SIG-M5 treated with dmso at 0.1 percent for 504 hours (cell line): ENCODE data around the gene OSBPL10.

Experiments used
- DNase-seq: peaks from one replicate; lab custom pipeline; 2025; ENCODE audit not compliant: unreplicated experiment; lab: John Stamatoyannopoulos, UW

The OSBPL10 gene

GRCh38 chr3:31924610-31925270 is 56.3 kb downstream of the OSBPL10 start:
- DNase-seq, result no peak

- DNase-seq, result no peak
Measured at GRCh38 chr3:31922962-31923361, 58.1 kb downstream of the OSBPL10 start.

DNA sequence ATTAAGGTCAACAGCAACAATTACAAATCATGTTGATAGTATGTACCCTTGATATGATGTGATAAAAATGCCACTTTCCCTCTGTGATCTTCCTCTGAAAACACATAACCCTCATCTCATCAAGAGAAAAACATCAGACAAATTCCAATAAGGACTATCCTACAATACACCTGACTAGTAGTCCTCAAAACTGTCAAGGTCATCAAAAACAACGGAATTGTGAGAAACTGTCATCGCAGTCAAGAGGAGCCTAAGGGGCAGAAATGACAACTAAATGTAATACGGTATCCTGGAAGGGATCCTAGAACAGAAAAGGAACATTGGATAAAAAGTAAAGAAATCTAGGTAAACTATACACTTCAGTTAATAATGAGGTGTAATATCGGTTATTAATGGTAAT is 59.2 kb downstream of the OSBPL10 start:
- no peak for DNase-seq

GRCh38 chr3:31920310-31920709 is 60.8 kb downstream of the OSBPL10 start:
- no peak for DNase-seq

DNA sequence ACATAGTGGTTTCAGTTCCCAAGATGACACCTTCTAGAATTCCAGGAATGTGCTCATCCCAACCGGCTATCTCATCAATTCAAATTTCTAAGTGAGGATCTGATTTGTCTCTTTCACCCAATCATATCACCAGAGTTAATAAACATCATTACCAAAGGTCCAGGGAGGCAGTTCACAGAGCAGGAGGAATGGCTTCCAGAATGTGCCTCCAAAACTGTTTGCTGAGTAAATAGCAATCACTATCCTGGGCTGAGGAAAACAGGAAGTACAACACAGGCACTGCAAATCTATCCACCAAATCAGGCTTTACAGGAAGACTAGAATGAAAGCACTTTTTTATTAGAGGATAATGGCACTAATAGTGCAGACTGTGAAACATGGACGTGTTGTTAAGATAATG is 61.5 kb downstream of the OSBPL10 start:
- peak; percentile 4 for DNase-seq

- DNase-seq, result no peak
Measured at GRCh38 chr3:31918179-31919150, 62.6 kb downstream of the OSBPL10 start.

DNA sequence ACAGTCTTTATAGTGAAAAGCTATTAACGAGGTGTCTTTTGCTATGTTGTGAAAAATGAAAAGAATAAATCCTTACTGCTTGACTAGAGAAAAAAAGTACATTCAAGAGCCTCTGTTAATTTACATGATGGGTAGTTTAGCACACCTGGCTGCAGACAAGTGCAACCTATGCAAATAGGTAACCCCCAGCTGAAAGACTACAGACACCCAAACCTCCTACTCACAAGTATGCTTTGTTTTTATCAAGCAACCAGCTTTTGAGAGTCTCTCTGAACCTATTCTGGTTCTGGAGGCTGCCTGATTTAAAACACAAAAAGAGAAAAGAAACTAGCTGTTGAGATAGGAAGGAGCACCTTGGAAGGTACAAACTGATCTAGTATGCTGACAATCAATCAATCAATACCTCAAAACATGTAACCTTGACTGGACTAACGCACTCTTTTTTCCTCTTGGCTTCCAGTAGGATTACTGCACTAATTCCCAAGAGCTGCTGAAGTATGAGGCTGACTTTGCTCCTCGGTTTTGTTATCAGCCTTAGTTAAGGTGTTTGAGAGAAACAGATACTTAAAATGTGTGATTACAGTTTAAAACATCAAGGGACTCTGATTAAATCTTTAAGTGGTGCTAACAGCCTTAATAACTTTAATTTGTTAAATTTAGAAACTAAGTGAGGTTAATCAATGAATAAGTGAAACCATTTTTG is 63.6 kb downstream of the OSBPL10 start:
- no peak for DNase-seq

DNA sequence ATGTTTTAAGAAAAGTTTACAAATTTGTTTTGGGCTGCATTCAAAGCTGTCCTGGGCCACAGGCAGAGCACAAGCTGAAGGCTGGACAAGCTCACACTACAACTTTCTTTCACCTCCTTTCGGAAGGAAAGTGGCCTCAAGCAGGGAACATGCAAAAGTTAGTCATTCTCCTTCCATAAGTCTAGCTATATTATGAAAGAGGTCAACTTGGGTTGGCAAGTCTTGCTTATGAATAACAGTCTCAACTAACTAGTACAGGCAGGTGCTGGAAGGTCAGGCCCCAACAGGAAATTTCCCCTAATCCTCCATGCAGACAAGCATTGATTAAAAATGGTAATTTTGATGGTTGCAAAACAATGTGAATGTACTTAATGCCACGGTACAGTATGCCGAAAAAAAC is 69.4 kb downstream of the OSBPL10 start:
- DNase-seq, result no peak

DNA sequence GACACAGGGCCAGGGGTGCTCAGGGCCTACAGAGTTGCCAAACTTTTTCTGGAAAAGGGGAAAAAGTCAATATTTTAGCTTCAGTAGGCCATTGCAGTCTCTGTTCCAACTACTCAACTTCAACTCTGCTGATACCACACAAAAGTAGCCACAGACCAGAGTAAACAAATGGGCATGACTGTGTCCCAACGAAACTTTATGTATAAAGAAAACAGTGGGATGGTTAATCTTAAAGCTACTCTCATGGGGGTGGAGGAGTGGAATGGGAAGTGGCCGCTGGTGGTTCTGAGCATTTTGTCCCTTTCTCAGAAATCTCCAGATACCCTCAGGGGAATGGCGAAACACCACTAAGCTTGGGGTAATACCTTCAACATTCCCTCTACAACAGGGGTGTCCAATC is 69.9 kb downstream of the OSBPL10 start:
- no peak for DNase-seq

- DNase-seq, result no peak
Measured at GRCh38 chr3:31909455-31909854, 71.6 kb downstream of the OSBPL10 start.

DNA sequence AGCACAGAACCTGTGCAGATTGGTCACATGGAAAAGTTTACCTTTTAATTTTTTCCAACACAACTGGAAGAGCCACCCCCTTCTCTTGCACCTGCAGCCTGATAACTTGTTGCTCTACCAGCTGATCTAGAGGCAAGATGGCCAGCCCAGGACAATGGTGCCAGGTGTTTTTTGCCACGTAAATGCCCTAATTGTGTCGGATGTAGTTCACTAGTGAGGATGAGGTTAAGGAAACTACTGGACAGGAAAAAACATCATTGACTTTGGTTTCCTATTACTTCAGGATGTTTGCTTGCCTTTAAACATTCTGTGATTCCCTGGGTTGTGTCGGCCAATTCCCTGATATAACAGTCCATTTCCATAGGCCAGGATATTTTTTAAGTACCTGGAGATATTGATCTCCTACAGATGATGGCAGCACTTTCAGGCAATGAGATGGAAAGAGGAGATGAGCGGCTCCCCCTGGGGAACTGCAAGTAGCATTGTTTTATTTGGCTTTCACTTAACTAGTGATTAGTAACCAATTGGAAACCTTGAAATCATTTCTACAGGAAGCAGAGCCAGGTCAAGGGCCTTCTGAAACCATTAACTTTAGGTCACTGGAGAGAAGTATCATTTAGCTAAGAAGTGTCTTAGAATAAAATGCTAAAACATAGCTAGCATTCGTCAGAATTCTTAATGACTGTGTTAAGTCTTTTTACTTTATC is 72.5 kb downstream of the OSBPL10 start:
- DNase-seq, result no peak

- DNase-seq, result no peak
Measured at GRCh38 chr3:31906182-31906581, 74.9 kb downstream of the OSBPL10 start.

GRCh38 chr3:31903686-31904431 is 77.2 kb downstream of the OSBPL10 start:
- DNase-seq, result no peak

DNA sequence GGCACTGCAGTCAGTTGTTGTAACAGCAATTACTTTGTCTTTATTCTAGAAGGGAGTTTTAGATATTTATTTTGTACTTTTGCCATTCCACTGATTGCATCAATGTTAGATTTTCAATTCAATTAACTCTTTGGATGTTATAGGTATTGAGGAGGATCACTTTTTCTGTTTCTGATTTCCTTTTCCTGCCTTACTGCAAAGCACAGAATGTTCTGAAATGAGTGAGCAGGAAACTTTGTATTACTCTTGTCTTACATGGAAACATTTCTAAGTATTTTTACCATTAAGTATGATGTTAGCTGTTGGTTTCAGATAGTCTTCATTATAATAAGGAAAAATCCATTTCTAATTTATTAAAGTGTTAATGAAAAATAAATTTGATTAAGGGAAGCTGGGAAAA is 80.5 kb downstream of the OSBPL10 start:
- DNase-seq, result no peak

- DNase-seq, result no peak
Measured at GRCh38 chr3:31896648-31897433, 84.2 kb downstream of the OSBPL10 start.

- no peak for DNase-seq
Measured at GRCh38 chr3:31896026-31896425, 85.0 kb downstream of the OSBPL10 start.

- no peak for DNase-seq
Measured at GRCh38 chr3:31895471-31895870, 85.6 kb downstream of the OSBPL10 start.

GRCh38 chr3:31892916-31893573 is 88.0 kb downstream of the OSBPL10 start:
- DNase-seq, result no peak

DNA sequence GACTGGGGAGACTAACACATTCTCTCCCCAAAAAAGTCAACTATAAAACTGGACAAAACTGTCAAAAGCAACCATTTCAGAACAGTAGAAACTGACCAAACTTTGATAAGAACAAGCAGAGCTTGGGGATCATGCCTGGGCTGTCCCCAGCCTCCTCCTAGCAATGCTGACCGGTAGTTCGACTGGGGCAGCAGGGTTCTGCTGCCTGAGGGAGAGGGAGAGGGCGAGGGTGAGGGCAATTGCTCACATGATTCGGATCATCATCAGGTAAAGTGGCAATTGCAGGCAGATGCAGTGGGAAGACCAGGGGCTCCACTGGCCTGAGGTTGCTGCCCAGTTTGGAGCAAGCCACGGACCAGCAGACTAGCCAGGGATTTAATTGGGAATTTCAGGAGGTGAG is 88.6 kb downstream of the OSBPL10 start:
- no peak for DNase-seq
